Midbrain (tissue), 1 donor: ENCODE results near the gene ZNF593OS.

ENCODE experiments used
- DNase-seq: peaks from one replicate; lab custom pipeline; 2025; lab: John Stamatoyannopoulos, UW

ZNF593OS gene

GRCh38 chr1:26171084-26172072 is at the start of gene ZNF593OS:
Gene ZNF593OS, minus strand, starts transcription at chr1:26171832. Its CDS starts 171 bp downstream, at chr1:26171661.
- DNase-seq: no peak

GRCh38 chr1:26221094-26221493 is 49.5 kb upstream of the ZNF593OS start:
- DNase-seq: no peak

- DNase-seq: no peak
Measured at GRCh38 chr1:26220199-26220912, 48.7 kb upstream of the ZNF593OS start.

- DNase-seq: no peak
Measured at GRCh38 chr1:26218906-26219494, 47.4 kb upstream of the ZNF593OS start.

- DNase-seq: no peak
Measured at GRCh38 chr1:26215246-26215645, 43.6 kb upstream of the ZNF593OS start.

DNA sequence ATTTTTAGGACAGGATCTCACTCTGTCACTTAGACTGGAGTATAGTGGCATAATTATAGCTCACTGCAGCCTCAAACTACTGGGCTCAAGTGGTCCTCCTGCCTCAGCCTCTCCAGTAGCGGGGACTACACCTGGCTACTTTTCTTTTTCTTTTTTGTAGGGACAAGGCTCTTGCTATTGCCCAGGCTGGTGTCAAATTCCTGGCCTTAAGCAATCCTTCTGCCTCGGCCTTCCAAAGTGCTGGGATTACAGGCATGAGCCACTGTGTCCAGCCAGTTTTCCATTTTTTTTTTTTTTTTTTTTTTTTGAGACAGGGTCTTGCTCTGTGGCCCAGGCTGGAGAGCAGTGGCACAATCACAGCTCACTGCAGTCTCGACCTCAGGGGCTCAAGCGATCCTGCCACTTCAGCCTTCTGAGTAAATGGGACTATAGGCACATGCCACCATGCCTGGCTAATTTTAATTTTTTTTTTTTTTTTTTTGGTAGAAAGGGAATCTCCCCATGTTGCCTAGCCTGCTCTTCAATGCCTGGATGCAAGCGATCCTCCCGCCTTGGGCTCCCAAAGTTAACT is 41.8 kb upstream of the ZNF593OS start:
- DNase-seq: no peak

GRCh38 chr1:26212726-26213125 is 41.1 kb upstream of the ZNF593OS start:
- no peak for DNase-seq

- no peak for DNase-seq
Measured at GRCh38 chr1:26210147-26210870, 38.7 kb upstream of the ZNF593OS start.

GRCh38 chr1:26203642-26204318 is 32.1 kb upstream of the ZNF593OS start:
- no peak for DNase-seq

GRCh38 chr1:26200413-26200812 is 28.8 kb upstream of the ZNF593OS start:
- no peak for DNase-seq

DNA sequence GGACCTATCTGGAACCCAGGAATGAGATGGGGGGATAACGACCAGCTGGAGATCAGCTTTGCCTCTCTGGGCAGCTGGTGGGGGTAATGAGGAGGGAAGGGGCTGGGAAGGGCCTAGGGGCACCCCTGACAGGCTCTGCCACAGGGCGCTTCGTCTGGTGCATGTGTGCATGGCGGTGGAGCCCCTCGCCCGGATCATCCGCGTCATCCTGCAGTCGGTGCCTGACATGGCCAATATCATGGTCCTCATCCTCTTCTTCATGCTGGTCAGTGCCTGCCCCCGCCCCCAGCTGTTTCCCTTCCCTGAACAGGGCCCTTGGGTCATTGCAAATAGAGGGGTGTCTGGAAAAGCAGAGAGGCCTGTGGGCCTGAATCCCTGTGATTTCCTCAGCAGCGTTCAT is 26.2 kb upstream of the ZNF593OS start:
- DNase-seq: no peak

DNA sequence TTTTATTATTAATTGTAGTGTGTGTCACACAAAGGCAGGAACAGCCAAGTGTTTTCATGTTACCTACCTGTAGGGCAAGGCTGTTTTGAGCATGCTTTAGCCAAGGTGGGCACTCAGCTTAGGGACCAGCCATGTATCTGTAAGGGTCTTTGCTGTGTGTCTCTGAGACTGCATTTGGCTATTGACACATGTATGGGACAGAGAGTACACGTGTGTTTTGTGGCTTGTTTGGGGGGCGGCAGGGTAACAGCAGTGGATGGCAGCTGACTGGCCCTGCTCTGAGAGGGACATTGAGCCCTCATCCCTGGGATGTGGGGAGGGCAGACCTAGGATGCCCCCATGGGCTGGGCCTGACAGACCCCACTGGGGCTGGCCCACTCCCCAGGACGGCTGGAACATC is 25.7 kb upstream of the ZNF593OS start:
- no peak for DNase-seq

DNA sequence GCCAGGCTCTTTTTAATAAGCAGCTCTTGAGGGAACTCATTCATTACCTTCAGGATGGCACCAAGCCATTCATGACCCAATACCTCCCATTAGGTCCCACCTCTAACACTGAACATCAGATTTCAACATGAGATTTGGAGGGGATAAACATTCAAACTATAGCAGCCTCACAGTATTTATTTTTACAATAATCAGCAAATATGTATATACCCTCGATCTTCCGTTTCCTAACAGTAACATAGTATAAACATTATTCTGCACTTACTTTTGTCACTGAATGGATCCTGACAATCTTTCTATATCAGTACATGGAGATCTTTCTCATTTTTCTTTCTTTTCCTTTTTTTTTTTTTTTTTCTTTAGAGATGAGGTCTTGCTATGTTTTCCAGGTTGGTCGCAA is 24.2 kb upstream of the ZNF593OS start:
- DNase-seq: no peak

GRCh38 chr1:26191739-26192138 is 20.1 kb upstream of the ZNF593OS start:
- DNase-seq: no peak

DNA sequence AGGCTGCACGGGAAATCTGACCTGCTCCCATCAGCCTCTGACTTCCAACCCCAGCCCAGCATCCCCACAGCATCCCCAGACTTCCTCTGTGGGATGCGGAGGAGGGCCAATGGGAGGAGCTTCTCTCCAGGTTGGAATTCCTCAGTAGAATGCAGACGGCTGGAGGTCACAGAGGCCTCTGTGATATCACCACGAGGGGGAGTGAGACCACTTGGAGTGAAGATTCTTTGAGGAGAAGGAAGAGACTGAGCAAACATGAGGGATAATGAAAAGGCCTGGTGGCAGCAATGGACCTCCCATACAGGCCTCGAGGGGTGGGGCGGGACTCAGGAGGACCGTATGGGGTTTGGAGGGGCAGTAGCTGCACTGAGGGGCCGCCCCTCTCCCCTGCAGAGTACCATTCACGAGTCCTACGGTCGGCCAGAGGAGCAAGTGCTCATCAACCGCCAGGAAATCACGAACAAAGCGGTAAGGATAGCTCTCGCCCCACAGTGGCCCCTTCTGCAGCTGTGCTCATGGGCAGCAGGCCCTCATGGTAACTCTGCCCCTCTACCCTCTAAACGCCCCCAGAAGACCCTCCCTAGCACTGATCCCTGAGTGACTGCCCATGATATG is 18.8 kb upstream of the ZNF593OS start, which contains the start of gene CATSPER4:
CATSPER4 (plus strand) TSS at position 230 of the 615 bp plus-strand sequence; CDS start at position 256, 26 bp downstream.
- DNase-seq: no peak

DNA sequence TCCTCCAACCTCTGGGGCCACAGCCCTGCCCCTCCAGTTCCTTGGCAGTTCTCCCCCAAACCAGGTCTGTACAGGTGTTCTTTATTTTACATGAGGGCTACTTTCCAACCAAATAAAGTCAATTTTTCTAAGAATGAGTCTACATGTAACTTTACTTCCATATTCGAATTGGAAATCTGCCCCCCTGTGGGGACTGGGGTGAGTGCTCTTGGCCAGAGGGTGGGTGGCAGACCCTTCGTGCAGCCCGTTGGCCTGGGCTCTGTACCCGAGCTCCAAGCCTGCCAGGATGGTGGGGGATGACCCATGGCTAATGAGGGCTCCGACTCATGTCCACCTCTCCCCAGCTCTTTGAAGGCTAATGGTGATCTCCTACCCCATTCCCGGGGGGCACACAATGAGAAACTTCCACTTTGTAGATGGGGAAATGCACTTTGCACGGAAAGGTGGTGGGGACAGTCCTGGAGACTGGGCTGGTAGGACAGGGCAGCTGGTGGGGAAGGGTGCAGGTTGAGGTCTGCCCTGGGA is 18.2 kb upstream of the ZNF593OS start:
- DNase-seq: no peak

- no peak for DNase-seq
Measured at GRCh38 chr1:26189331-26189730, 17.7 kb upstream of the ZNF593OS start.

DNA sequence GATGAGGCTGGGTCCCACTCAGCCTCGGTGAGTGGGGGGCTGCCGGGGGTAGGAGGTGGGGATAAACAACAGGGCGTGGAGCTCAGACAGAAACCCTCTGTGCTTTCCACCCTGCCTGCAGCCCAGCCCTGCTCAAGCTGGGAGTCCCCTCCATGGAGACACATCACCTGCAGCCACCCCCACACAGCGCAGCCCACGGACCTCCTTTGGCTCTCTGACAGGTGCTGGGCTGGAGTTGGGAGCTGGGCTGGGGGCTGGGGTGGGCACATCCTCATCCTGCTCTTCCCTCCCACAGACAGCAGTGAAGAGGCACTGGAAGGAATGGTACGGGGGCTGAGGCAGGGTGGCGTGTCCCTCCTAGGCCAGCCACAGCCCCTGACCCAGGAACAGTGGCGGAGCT is 16.8 kb upstream of the ZNF593OS start:
- DNase-seq: no peak

GRCh38 chr1:26187882-26188281 is 16.2 kb upstream of the ZNF593OS start:
- no peak for DNase-seq

DNA sequence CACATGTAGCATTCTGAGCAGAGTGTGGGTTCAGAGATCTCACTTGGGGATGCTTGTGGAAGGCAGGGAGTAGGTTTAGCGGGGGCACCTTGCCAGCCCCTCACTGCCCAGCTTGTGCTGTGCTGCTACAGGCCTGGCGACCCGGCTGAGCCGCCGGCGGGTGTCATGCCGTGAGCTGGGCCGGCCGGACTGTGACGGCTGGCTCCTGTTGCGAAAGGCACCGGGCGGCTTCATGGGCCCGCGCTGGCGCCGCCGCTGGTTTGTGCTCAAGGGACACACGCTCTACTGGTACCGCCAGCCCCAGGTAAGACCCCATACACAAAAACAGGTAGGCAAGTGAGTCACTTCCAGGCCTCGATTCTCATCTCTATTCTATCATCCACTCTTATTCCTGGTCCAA is 13.3 kb upstream of the ZNF593OS start:
- no peak for DNase-seq
